ENCODE data around the gene ACOT12. TPM values are rescaled to one million over a fixed set of nuclear protein-coding genes. Genes with fewer than 3 reads are reported as not detected.

Gene ACOT12
- total RNA-seq: not detected in 3 replicates

GRCh38 chr5:81393783-81394718 is at the start of gene ACOT12:
ACOT12 (minus strand) TSS chr5:81394134; CDS start chr5:81394114, 20 bp downstream.
- Mint-ChIP-seq H3K9me3 (peaks cover 6% of the 10 kb centered on the region), H3K27me3 (ENCODE audit: low read depth) (peaks cover 53% of the 10 kb centered on the region), H3K4me1 (no peaks in the 10 kb centered on the region), H3K36me3 (no peaks in the 10 kb centered on the region), H3K4me3 (peak within 1 kb of the TSS; percentile 63), H3K27ac (no peak within 1 kb of the TSS)
- peak in 1 of 2 experiments; percentile 43 for DNase-seq (ENCODE audit: low spot score in 2 of 2, unreplicated experiment in 2 of 2)
- TF ChIP-seq CTCF (IDR thresholded peaks at IDR 0.05; ENCODE audit: unreplicated experiment): no peak

GRCh38 chr5:81435023-81435422 is 41.1 kb upstream of the ACOT12 start:
- no peaks in the 10 kb centered on the region for H3K4me1 Mint-ChIP-seq
- no peak for DNase-seq (ENCODE audit: low spot score in 2 of 2, unreplicated experiment in 2 of 2)
- no peak for TF ChIP-seq CTCF (IDR thresholded peaks at IDR 0.05; ENCODE audit: unreplicated experiment)
- H3K4me3 Mint-ChIP-seq: no peak overlapping the region
- H3K9me3 Mint-ChIP-seq: no peaks in the 10 kb centered on the region
- H3K27ac Mint-ChIP-seq: no peak overlapping the region
- H3K36me3 Mint-ChIP-seq: peaks cover 16% of the 10 kb centered on the region
- H3K27me3 Mint-ChIP-seq (ENCODE audit: low read depth): no peaks in the 10 kb centered on the region

- Mint-ChIP-seq H3K36me3 (peaks cover 14% of the 10 kb centered on the region), H3K27ac (no peak overlapping the region), H3K4me1 (peaks cover 14% of the 10 kb centered on the region), H3K27me3 (ENCODE audit: low read depth) (no peaks in the 10 kb centered on the region), H3K4me3 (no peak overlapping the region), H3K9me3 (no peaks in the 10 kb centered on the region)
- TF ChIP-seq CTCF (IDR thresholded peaks at IDR 0.05; ENCODE audit: unreplicated experiment): no peak
- DNase-seq (ENCODE audit: low spot score in 2 of 2, unreplicated experiment in 2 of 2): no peak
These were observed 36.1 kb upstream of the ACOT12 start for GRCh38 chr5:81429985-81430384.

- Mint-ChIP-seq H3K27me3 (ENCODE audit: low read depth) (no peaks in the 10 kb centered on the region), H3K9me3 (no peaks in the 10 kb centered on the region), H3K27ac (no peak overlapping the region), H3K36me3 (peaks cover 10% of the 10 kb centered on the region), H3K4me1 (peaks cover 14% of the 10 kb centered on the region), H3K4me3 (no peak overlapping the region)
- no peak for DNase-seq (ENCODE audit: low spot score in 2 of 2, unreplicated experiment in 2 of 2)
- TF ChIP-seq CTCF (IDR thresholded peaks at IDR 0.05; ENCODE audit: unreplicated experiment): no peak
These were observed 35.4 kb upstream of the ACOT12 start for GRCh38 chr5:81429363-81429762.

- Mint-ChIP-seq H3K36me3 (peaks cover 9% of the 10 kb centered on the region), H3K4me3 (no peak overlapping the region), H3K4me1 (peaks cover 14% of the 10 kb centered on the region), H3K27ac (no peak overlapping the region), H3K27me3 (ENCODE audit: low read depth) (no peaks in the 10 kb centered on the region), H3K9me3 (no peaks in the 10 kb centered on the region)
- no peak for DNase-seq (ENCODE audit: low spot score in 2 of 2, unreplicated experiment in 2 of 2)
- TF ChIP-seq CTCF (IDR thresholded peaks at IDR 0.05; ENCODE audit: unreplicated experiment): no peak
These were observed 34.9 kb upstream of the ACOT12 start for GRCh38 chr5:81428861-81429260.
